ENCODE measurements around the gene OR13C9. TPM values are rescaled to one million over a fixed set of nuclear protein-coding genes. Genes with fewer than 3 reads are reported as not detected.
A peak's percentile ranks its signal among the peaks of the same experiment; 100 is the strongest.

OR13C9 gene
- polyA plus RNA-seq, 1 experiment, result not detected

GRCh38 chr9:104589626-104590025 is 28.4 kb downstream of the OR13C9 start:
- TF ChIP-seq, protein P1, sequence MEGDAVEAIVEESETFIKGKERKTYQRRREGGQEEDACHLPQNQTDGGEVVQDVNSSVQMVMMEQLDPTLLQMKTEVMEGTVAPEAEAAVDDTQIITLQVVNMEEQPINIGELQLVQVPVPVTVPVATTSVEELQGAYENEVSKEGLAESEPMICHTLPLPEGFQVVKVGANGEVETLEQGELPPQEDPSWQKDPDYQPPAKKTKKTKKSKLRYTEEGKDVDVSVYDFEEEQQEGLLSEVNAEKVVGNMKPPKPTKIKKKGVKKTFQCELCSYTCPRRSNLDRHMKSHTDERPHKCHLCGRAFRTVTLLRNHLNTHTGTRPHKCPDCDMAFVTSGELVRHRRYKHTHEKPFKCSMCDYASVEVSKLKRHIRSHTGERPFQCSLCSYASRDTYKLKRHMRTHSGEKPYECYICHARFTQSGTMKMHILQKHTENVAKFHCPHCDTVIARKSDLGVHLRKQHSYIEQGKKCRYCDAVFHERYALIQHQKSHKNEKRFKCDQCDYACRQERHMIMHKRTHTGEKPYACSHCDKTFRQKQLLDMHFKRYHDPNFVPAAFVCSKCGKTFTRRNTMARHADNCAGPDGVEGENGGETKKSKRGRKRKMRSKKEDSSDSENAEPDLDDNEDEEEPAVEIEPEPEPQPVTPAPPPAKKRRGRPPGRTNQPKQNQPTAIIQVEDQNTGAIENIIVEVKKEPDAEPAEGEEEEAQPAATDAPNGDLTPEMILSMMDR (IDR thresholded peaks at IDR 0.05; ENCODE audit: insufficient read depth, low read depth, low read length), result no peak
- ChIA-PET POLR2A (no interaction called here), CTCF (interaction anchor here (0.8 kb wide), 1 partner anchor 8 kb away, joined by 3 read pairs; no protein-coding TSS in a partner anchor)
- no peaks in the 10 kb centered on the region for H3K27me3 ChIP-seq (ENCODE audit: control insufficient read depth, insufficient read depth, low read length)
- no peak overlapping the region for H3K4me3 ChIP-seq (ENCODE audit: low read depth, low read length)
- H3K36me3 ChIP-seq (ENCODE audit: control insufficient read depth, insufficient read depth, low read length), result no peaks in the 10 kb centered on the region
- no peak for DNase-seq (ENCODE audit: low read depth)

GRCh38 chr9:104586496-104587180 is 31.4 kb downstream of the OR13C9 start:
- ChIA-PET POLR2A (no interaction called here), CTCF (no interaction called here)
- H3K36me3 ChIP-seq (ENCODE audit: control insufficient read depth, insufficient read depth, low read length), result no peaks in the 10 kb centered on the region
- H3K4me3 ChIP-seq (ENCODE audit: low read depth, low read length), result no peak overlapping the region
- H3K27me3 ChIP-seq (ENCODE audit: control insufficient read depth, insufficient read depth, low read length), result no peaks in the 10 kb centered on the region
- TF ChIP-seq, protein P1 (IDR thresholded peaks at IDR 0.05; ENCODE audit: insufficient read depth, low read depth, low read length), result no peak
- DNase-seq (ENCODE audit: low read depth), result peak; percentile 41

DNA sequence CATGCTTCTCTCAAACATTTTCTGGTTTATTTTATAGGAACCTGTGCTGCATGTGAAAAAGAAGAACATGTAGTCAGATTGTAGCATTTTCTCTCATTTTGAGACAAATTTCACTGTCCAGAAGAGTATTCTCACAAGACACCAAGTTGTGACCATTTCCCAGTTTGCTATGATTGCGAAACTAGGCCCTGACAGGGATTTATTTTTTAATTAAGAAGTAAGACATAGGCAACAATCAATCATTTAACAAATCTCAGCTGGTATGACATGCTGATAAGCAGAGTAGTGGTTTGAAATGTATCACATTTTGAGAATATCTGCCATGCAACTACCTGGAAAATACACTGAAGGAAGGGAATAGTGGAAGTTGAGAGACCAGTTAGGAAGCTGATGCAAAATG is 37.4 kb downstream of the OR13C9 start:
- Histone ChIP-seq H3K36me3 (ENCODE audit: control insufficient read depth, insufficient read depth, low read length) (no peaks in the 10 kb centered on the region), H3K4me3 (ENCODE audit: low read depth, low read length) (no peak overlapping the region), H3K27me3 (ENCODE audit: control insufficient read depth, insufficient read depth, low read length) (no peaks in the 10 kb centered on the region)
- TF ChIP-seq, protein P1 (IDR thresholded peaks at IDR 0.05; ENCODE audit: insufficient read depth, low read depth, low read length), result no peak
- no peak for DNase-seq (ENCODE audit: low read depth)
- CTCF ChIA-PET, result no interaction called here
- POLR2A ChIA-PET, result no interaction called here

- CTCF ChIA-PET, result no interaction called here
- POLR2A ChIA-PET, result no interaction called here
- no peak overlapping the region for H3K4me3 ChIP-seq (ENCODE audit: low read depth, low read length)
- no peak for DNase-seq (ENCODE audit: low read depth)
- TF ChIP-seq, protein P1 (IDR thresholded peaks at IDR 0.05; ENCODE audit: insufficient read depth, low read depth, low read length), result no peak
- H3K36me3 ChIP-seq (ENCODE audit: control insufficient read depth, insufficient read depth, low read length), result no peaks in the 10 kb centered on the region
- H3K27me3 ChIP-seq (ENCODE audit: control insufficient read depth, insufficient read depth, low read length), result no peaks in the 10 kb centered on the region
These were observed 40.7 kb downstream of the OR13C9 start for GRCh38 chr9:104577263-104577662.

- ChIA-PET CTCF (no interaction called here), POLR2A (no interaction called here)
- Histone ChIP-seq H3K36me3 (ENCODE audit: control insufficient read depth, insufficient read depth, low read length) (no peaks in the 10 kb centered on the region), H3K4me3 (ENCODE audit: low read depth, low read length) (no peak overlapping the region), H3K27me3 (ENCODE audit: control insufficient read depth, insufficient read depth, low read length) (no peaks in the 10 kb centered on the region)
- TF ChIP-seq, protein P1 (IDR thresholded peaks at IDR 0.05; ENCODE audit: insufficient read depth, low read depth, low read length), result no peak
- no peak for DNase-seq (ENCODE audit: low read depth)
These were observed 42.5 kb downstream of the OR13C9 start for GRCh38 chr9:104575456-104575855.

Data from BJ (cell line).